Duodenal mucosa (tissue), 2 donors: ENCODE measurements around the gene TBL1XR1.
A peak's percentile ranks its signal among the peaks of the same experiment; 100 is the strongest.

Experiments used
- H3K27ac ChIP-seq: one replicate; pipeline ENCODE4 v1.7.0; 2013; ENCODE audit warnings: low read depth, low read length
- H3K27me3 ChIP-seq, 2 donors: one replicate each; pipeline ENCODE4 v1.7.0; 2013; ENCODE audit warnings: low read length in 2 of 2, control low read depth in 1 of 2; ENCODE audit not compliant: insufficient read depth in 2 of 2, control insufficient read depth in 1 of 2
- H3K36me3 ChIP-seq, 2 donors: one replicate each; pipeline ENCODE4 v1.7.0; 2013; ENCODE audit warnings: low read length in 2 of 2, control low read depth in 1 of 2; ENCODE audit not compliant: insufficient read depth in 2 of 2, control insufficient read depth in 1 of 2
- H3K4me1 ChIP-seq, 2 donors: one replicate each; pipeline ENCODE4 v1.7.0; 2013; ENCODE audit warnings: low read length in 2 of 2, control low read depth in 1 of 2; ENCODE audit not compliant: insufficient read depth in 2 of 2, control insufficient read depth in 1 of 2
- H3K4me3 ChIP-seq, 2 donors: one replicate each; pipeline ENCODE4 v1.7.0; 2013; ENCODE audit warnings: low read length in 2 of 2, low read depth in 1 of 2
- H3K9ac ChIP-seq, 2 donors: one replicate each; pipeline ENCODE4 v1.7.0; 2013; ENCODE audit warnings: low read length in 2 of 2, low read depth in 1 of 2
- H3K9me3 ChIP-seq, 2 donors: one replicate each; pipeline ENCODE4 v1.7.0; 2013; ENCODE audit warnings: low read length in 2 of 2, control low read depth in 1 of 2; ENCODE audit not compliant: control insufficient read depth in 1 of 2

TBL1XR1 gene

DNA sequence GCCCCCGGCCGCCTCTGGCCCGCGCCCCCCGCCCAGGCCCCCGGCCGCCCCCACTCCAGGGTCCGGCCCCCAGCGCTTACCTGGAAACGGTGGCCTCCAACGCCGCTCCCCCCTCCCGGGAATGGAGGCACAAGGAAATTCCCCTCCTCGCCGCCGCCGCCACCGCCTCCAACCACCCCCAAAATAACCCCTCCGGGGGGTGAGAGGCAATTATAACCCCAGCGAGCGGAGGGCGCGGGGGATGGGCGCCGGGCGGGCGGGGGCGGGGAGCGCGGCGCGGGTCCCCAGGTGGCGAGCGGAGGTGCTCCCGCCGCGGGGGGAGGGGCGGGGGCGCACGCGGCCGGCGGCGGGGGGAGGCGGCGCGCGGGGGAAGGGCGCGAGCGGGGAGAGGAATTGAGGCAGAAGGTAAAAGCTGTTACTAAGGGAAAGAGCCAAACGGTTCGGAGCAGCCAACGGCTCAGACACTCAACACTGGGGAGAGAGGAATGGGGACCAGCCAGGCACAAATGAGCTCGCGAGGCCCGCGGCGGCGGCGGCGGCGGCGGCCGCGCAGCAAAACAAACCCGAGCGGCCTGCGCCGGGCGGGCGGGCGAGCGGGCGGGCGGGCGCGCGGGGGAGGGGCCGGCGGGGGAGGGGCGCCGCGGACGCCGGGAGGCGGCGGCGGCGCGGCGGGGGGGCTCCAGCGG is at the start of gene TBL1XR1:
Gene TBL1XR1, minus strand, starts transcription at position 442 of the 686 bp plus-strand sequence. CDS start 132,505 bp downstream, outside the sequence.
- Histone ChIP-seq H3K36me3 (no peaks in the 10 kb centered on the region), H3K27me3 (no peaks in the 10 kb centered on the region), H3K27ac (peak within 1 kb of the TSS; percentile 95), H3K4me1 (peaks cover 30 to 44% of the 10 kb centered on the region in 2 donors), H3K9me3 (no peaks in the 10 kb centered on the region), H3K4me3 (peak within 1 kb of the TSS; percentile 97 to 98), H3K9ac (peak within 1 kb of the TSS; percentile 74 to 87)

DNA sequence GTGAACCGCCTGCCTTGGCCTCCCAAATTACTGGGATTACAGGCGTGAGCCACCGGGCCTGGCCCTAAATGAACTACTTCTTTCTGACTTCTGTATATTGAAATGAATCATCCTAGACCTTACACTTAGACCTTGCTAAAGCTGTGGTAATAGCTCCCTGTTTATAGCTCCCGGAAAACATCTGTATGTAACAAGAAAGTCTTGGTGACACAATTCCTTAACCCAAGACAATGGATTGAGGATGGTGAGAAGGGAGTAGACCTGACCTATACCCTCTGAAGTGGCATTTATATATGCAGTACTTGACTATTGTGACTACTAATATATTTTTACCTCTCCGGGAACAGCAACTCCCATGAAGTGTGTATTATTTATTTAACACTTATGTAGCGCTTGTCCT is 48.0 kb upstream of the TBL1XR1 start:
- Histone ChIP-seq H3K9me3 (no peaks in the 10 kb centered on the region), H3K36me3 (no peaks in the 10 kb centered on the region), H3K4me3 (no peak overlapping the region), H3K4me1 (peaks cover 7 to 9% of the 10 kb centered on the region in 2 donors), H3K9ac (no peak overlapping the region), H3K27ac (no peak overlapping the region), H3K27me3 (no peaks in the 10 kb centered on the region)

DNA sequence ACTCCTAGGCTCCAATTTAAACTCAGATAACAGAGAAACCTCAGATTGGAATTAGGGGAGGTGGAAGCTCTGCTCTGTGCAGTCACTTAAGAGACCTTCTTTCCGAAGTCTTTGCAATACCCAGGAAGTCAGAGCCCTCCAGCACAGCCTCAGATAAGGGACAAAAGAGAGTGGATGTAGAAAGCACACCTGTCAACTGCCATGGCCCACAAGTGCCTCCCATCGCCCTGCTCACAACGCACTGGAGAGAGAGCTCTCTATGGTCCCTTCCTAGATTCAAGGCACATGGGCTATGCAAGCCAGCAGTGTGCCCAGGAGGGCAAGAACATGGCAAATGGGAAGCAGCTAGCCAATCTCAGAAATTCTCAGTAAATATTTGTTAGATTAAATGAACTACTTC is 47.3 kb upstream of the TBL1XR1 start:
- H3K9ac ChIP-seq = no peak overlapping the region
- H3K4me3 ChIP-seq = no peak overlapping the region
- no peaks in the 10 kb centered on the region for H3K27me3 ChIP-seq
- H3K36me3 ChIP-seq = no peaks in the 10 kb centered on the region
- H3K27ac ChIP-seq = no peak overlapping the region
- peaks cover 7 to 9% of the 10 kb centered on the region in 2 donors for H3K4me1 ChIP-seq
- no peaks in the 10 kb centered on the region for H3K9me3 ChIP-seq

DNA sequence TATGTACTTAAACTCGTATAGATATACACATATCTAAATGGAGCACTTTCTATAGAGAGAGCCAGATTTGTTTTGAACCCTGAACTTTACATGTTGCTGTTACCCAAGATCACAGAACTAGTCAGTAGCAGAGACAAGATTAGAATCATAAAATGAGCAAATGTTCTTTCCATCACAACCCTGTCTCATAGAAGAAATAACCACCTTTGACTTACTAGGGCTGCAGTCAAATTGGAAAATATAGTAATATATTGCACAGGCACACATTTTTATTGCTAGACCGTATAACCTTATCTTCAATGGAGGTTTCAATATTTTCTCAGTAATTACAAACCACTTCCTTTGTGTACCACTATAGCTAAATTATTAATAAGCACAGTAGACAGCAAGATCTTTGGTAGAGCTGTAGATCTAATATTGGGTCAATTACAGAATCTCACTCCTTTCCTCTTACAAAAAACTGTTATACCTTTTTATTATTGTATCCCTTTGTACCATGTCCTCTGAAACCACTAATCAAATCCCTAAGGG is 41.5 kb upstream of the TBL1XR1 start:
- Histone ChIP-seq H3K27ac (no peak overlapping the region), H3K27me3 (no peaks in the 10 kb centered on the region), H3K4me1 (peaks cover 15 to 22% of the 10 kb centered on the region in 2 donors), H3K4me3 (peak overlapping the region in 1 of 2 donors; percentile 7), H3K9me3 (no peaks in the 10 kb centered on the region), H3K36me3 (no peaks in the 10 kb centered on the region), H3K9ac (no peak overlapping the region)

DNA sequence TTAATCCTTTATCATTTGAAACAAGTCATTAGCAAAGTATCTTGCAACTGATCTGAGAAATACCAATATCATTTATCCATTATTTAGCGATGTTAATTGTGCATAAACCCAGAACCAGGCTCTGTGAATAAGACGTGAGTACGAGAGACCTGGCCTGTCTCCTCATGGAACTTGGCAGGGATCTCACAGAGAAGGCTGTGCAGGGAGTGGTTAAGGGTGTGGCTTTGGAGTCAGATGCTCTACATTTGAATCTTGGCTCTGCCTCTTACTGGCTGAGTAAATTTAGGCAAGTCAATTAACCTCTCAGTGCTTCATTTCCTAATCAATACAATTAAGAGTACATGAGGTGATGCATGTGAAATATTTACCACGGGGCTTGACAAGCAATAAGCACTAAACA is 39.9 kb upstream of the TBL1XR1 start:
- Histone ChIP-seq H3K9me3 (no peaks in the 10 kb centered on the region), H3K36me3 (no peaks in the 10 kb centered on the region), H3K27ac (no peak overlapping the region), H3K4me1 (peaks cover 8 to 13% of the 10 kb centered on the region in 2 donors), H3K27me3 (no peaks in the 10 kb centered on the region), H3K4me3 (no peak overlapping the region), H3K9ac (no peak overlapping the region)

DNA sequence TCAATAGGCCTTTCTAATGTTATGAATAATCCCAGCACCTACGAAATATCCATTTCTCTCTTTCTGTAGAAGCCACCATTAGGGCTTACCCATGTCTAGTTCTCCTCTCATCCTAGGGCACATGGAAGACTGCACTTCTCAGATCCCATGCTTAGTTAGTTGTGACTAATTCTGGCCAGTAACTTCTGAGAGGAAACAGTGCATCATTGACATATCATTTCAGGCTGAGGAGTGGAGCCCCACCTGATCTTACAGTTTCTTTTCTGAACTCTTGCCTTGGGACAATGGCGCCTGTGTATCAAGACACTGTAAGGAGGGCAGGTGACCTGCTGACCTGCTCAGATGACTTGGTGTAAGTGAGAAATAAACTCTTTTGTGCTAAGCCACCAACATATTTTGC is 39.4 kb upstream of the TBL1XR1 start:
- Histone ChIP-seq H3K36me3 (no peaks in the 10 kb centered on the region), H3K9ac (no peak overlapping the region), H3K27ac (no peak overlapping the region), H3K4me3 (no peak overlapping the region), H3K27me3 (no peaks in the 10 kb centered on the region), H3K4me1 (peaks cover 8 to 13% of the 10 kb centered on the region in 2 donors), H3K9me3 (no peaks in the 10 kb centered on the region)

DNA sequence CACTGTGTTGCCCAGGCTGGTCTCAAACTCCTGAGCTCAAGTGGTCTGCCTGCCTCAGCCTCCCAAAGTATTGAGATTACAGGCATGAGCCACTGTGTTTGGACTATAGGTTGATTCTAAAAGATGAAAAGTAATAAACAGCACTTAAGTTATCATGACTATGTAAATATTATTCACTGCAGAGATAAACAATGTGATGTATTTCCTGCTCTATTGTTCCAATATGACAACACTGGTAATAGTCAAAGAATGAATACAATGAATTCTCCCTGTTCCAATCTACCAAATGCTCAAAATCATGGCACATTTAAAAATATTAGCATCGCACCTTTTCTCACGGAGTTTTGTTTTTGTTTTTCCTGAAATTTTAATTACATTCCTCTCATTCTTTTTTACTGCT is 36.8 kb upstream of the TBL1XR1 start:
- no peak overlapping the region for H3K9ac ChIP-seq
- H3K9me3 ChIP-seq = no peaks in the 10 kb centered on the region
- H3K27me3 ChIP-seq = no peaks in the 10 kb centered on the region
- peaks cover 8 to 10% of the 10 kb centered on the region in 2 donors for H3K4me1 ChIP-seq
- no peak overlapping the region for H3K4me3 ChIP-seq
- H3K27ac ChIP-seq = no peak overlapping the region
- H3K36me3 ChIP-seq = no peaks in the 10 kb centered on the region

DNA sequence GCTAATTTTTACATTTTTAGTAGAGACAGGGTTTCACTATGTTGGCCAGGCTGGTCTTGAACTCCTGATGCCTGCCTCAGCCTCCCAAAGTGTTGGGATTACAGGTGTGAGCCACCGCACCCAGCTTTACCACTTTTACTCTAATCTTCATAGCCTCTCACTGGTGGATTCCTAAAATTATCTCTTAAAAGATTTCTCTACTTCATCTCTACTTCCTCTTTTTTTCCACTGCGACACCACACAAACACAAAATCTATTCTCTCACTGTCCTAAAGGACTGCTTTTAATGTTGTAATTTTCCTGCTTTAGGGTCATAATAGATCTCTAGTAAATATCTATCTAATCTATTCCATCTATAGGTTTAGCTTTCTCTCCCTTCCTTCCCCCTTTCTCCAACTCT is 34.0 kb upstream of the TBL1XR1 start:
- H3K4me3 ChIP-seq = no peak overlapping the region
- no peaks in the 10 kb centered on the region for H3K27me3 ChIP-seq
- no peaks in the 10 kb centered on the region for H3K9me3 ChIP-seq
- no peak overlapping the region for H3K9ac ChIP-seq
- H3K4me1 ChIP-seq = no peaks in the 10 kb centered on the region
- no peaks in the 10 kb centered on the region for H3K36me3 ChIP-seq
- H3K27ac ChIP-seq = no peak overlapping the region

DNA sequence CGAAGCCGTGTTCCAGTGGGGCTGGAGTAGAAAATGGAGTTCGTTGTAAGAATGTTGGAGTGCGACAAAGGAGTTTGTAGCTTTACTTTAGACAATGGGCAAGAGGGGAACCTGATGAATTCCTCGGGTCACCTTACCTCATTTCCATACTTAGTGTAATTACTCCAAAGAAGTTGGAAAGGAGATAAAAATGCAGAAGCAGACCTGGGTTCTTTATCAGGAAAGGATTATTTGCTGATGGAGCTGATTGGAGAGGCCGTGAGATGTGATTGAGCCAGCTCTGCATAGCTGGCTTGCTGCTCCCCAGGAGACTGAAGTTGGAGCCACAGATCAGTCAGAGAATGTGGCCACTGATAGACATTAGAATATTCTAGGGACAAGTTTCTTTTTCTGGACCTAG is 33.4 kb upstream of the TBL1XR1 start:
- Histone ChIP-seq H3K9me3 (no peaks in the 10 kb centered on the region), H3K4me1 (no peaks in the 10 kb centered on the region), H3K4me3 (no peak overlapping the region), H3K27me3 (no peaks in the 10 kb centered on the region), H3K9ac (no peak overlapping the region), H3K27ac (no peak overlapping the region), H3K36me3 (no peaks in the 10 kb centered on the region)

DNA sequence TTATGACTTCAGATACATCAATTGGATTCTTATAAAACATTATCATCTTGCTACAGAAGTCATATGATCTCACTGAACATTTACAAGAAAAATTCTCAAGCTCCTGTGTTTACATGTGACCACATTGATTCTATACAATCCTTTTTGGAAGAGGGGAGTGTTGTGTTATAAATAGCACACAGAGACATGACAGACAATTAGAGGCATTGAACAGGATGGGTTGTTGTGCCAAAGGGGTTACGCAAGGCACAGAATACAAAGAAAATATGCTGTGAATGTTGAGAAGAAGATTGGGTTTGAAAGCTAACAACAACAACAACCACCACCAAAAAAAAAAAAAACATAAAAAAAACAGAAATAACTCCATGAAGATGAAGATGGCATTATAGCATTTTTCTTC is 32.5 kb upstream of the TBL1XR1 start:
- Histone ChIP-seq H3K9ac (no peak overlapping the region), H3K9me3 (no peaks in the 10 kb centered on the region), H3K27me3 (no peaks in the 10 kb centered on the region), H3K36me3 (no peaks in the 10 kb centered on the region), H3K27ac (no peak overlapping the region), H3K4me3 (no peak overlapping the region), H3K4me1 (no peaks in the 10 kb centered on the region)
